Kidney epithelial cell (primary cell): ENCODE results near the gene ZNF132. TPM values are rescaled to one million over a fixed set of nuclear protein-coding genes. Genes with fewer than 3 reads are reported as not detected.
"Not testable (repeated sequence)": the region's sequence is repeated elsewhere in the genome, so short reads cannot be mapped to it uniquely, and the experiment has no call there.

Source experiments
- DNase-seq: peaks from one replicate; pipeline ENCODE4 v3.0.0-alpha.2; 2010; ENCODE audit warnings: low read depth
- H3K27me3 ChIP-seq: 2 replicates; pipeline ENCODE4 v1.6.0; 2011; ENCODE audit warnings: low read length; ENCODE audit not compliant: control insufficient read depth, insufficient read depth
- H3K36me3 ChIP-seq: 2 replicates; pipeline ENCODE4 v1.5.1; 2011; ENCODE audit warnings: low read length; ENCODE audit not compliant: control insufficient read depth, insufficient read depth
- H3K4me3 ChIP-seq: 2 replicates; pipeline ENCODE4 v1.5.1; 2011; ENCODE audit warnings: low read depth, mild to moderate bottlenecking, control low read depth, low read length
- CTCF ChIP-seq: IDR thresholded peaks from 2 replicates; pipeline ENCODE4 v1.5.1; 2011; ENCODE audit warnings: mild to moderate bottlenecking, moderate library complexity, low read length, control low read depth, inconsistent platforms; ENCODE audit not compliant: insufficient read depth, poor library complexity, severe bottlenecking
- total RNA-seq: library from RNA; depleted of rRNA; stranded (reverse); fragments of >200 nt; gene quantifications from 2 replicates; pipeline ENCODE4 v1.2.3, GENCODE V29; 2015

Gene ZNF132
- total RNA-seq, result 4.2 and 4.8 TPM in 2 replicates

- no peak for TF ChIP-seq CTCF
- Histone ChIP-seq H3K27me3 (no peaks in the 10 kb centered on the region), H3K4me3 (peak within 1 kb of the TSS; percentile 87), H3K36me3 (peaks cover 1% of the 10 kb centered on the region)
- DNase-seq, result peak; percentile 100
Measured at GRCh38 chr19:58439576-58440554, at the start of gene ZNF132. Gene ZNF132, minus strand, starts transcription at chr19:58440153. Its CDS starts 332 bp downstream, at chr19:58439821.

GRCh38 chr19:58484349-58484748 lies 44.4 kb upstream of the ZNF132 start:
- H3K4me3 ChIP-seq, H3K27me3 ChIP-seq: not testable (repeated sequence)

GRCh38 chr19:58483776-58484175 lies 43.8 kb upstream of the ZNF132 start:
- DNase-seq, result no peak
- no peak for TF ChIP-seq CTCF
- no peaks in the 10 kb centered on the region for H3K27me3 ChIP-seq
- H3K36me3 ChIP-seq, result no peaks in the 10 kb centered on the region
- no peak overlapping the region for H3K4me3 ChIP-seq

More at GRCh38 chr19:58484349-58484748, 44.4 kb upstream of the ZNF132 start:
- H3K36me3 ChIP-seq, DNase-seq: not testable (repeated sequence)

- no peak for DNase-seq
- TF ChIP-seq CTCF, result no peak
- Histone ChIP-seq H3K4me3 (no peak overlapping the region), H3K27me3 (no peaks in the 10 kb centered on the region), H3K36me3 (no peaks in the 10 kb centered on the region)
Measured at GRCh38 chr19:58482372-58482771, 42.4 kb upstream of the ZNF132 start.

- Histone ChIP-seq H3K36me3 (no peaks in the 10 kb centered on the region), H3K4me3 (no peak overlapping the region), H3K27me3 (no peaks in the 10 kb centered on the region)
- no peak for DNase-seq
- TF ChIP-seq CTCF, result no peak
Measured at GRCh38 chr19:58480831-58481230, 40.9 kb upstream of the ZNF132 start.

- DNase-seq, result no peak
- TF ChIP-seq CTCF, result no peak
- Histone ChIP-seq H3K27me3 (no peaks in the 10 kb centered on the region), H3K4me3 (no peak overlapping the region), H3K36me3 (no peaks in the 10 kb centered on the region)
Measured at GRCh38 chr19:58480481-58480830, 40.5 kb upstream of the ZNF132 start.
